GM18502 (cell line): ENCODE data around the gene ESPNL.

Experiments
- ATAC-seq: cut with Tn5 transposase; IDR thresholded peaks from one replicate; pipeline ENCODE4 v1.9.1; 2021; ENCODE audit warnings: mild to moderate bottlenecking; ENCODE audit not compliant: unreplicated experiment, poor library complexity

The ESPNL gene

GRCh38 chr2:238155051-238155760, 55.1 kb downstream of the ESPNL start:
- no peak for ATAC-seq

GRCh38 chr2:238155761-238156694, 55.9 kb downstream of the ESPNL start:
- ATAC-seq, result no peak

- no peak for ATAC-seq
Observed at GRCh38 chr2:238157506-238158017, 57.4 kb downstream of the ESPNL start.

GRCh38 chr2:238158018-238158508, 57.9 kb downstream of the ESPNL start:
- ATAC-seq, result no peak

DNA sequence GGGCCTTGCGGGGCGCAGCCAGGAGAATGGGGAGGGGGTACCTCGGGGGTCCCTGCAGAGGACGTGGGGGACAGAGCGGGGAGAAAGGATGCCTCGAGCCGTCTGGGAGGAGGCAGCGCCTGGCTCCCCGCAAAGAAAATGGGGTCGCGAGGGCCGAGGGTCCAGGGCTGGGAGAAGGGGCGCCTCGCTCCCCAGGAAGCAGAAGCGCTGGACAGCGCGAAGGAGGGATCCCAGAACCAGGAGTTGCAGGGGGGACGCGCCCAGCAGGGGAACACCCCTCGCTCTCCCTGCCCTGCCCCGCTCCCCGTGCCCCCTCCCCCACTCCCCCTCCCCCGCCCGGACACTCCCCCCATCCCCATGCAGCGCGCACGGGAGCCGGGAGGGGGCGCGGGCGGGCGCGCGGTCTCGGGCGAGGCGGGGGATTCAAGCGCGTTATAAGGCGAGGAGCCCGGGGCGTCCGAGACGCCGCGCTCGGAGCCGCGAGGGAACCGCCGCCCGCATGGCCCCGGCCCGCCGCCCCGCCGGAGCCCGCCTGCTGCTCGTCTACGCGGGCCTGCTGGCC, 58.5 kb downstream of the ESPNL start, which contains the start of gene ERFE:
TSS of gene ERFE (plus strand) at position 462 of the 562 bp plus-strand sequence. CDS start at position 500, 38 bp downstream.
- ATAC-seq, result no peak

DNA sequence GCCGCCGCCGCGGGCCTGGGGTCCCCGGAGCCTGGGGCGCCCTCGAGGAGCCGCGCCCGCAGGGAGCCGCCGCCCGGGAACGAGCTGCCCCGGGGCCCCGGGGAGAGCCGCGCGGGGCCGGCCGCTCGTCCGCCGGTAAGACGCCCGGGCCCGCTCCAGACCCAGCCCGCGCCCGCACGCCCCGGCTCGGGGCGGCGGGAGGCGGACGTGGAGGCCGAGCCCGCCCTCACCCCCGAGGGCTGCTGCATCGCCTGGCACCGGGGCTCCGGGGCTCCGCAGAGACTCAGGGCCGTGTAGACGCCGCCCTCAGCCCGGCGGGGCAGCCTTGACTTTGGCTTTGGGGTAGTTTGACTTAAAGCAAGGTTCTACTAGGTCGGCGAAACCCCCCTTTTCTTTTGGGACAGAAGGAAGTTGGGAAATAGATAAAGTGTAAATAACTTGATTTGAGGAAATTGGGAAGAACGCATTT, 59.0 kb downstream of the ESPNL start:
- ATAC-seq, result no peak

DNA sequence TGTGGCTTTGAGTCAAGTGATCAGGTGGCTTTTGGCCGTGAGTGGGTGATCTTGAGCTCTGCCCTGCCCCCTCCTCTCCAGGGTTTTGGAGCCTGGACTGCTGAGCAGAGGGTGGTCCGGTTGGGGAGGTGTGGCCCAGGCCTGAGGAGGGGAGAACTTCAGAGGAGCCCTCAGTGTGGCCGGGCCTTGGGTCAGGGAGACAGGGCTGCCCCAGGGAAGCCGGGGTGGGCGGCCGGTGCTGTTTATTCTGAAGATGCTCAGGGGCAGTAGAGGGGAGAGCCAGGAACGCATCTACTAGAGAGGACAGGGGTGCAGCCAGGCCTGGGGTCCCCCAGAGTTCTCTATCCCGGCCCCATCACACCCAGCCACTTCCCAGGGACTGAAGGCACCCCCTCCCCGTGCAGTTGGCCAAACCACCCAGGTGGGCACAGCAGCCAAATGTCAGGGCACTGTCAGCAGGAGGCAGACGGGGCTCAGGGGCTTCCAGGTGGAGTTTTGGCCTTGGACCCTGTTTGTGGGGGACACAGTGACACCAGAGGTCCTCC, 59.6 kb downstream of the ESPNL start:
- ATAC-seq, result no peak

- no peak for ATAC-seq
Observed at GRCh38 chr2:238160206-238161129, 60.3 kb downstream of the ESPNL start.

DNA sequence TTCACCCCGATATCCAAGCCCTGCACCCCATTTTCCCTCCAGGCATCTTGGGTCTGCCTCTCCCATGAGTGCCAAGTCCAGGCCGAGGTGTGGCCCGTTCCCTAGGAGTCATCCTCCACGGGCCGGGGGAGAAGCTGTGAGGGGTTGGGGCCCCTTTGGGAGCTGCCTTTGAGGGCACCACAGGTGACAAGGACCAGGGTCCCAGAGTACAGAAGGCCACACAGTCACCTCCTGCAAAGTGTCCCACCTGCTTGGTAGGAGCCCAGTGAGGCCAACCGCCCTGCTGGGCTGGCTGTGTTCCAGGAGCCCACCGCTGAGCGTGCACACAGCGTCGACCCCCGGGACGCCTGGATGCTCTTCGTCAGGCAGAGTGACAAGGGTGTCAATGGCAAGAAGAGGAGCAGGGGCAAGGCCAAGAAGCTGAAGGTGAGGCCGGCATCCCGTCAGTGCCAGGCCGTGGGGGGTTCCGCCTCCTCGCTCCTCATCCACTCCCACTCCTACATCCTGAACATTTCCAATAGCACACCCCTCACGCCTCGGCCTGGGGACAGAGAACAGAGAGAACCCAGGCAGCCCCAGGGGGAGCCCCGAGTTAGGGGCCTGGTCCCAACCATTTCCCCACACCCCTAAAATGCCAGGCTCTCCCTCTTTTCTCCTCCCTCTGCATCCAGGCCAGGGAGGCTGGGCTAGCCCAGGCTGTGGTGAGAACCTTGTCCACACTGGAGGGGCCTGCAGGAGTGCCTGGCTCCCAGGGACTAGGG, 61.3 kb downstream of the ESPNL start:
- ATAC-seq, result no peak

- no peak for ATAC-seq
Observed at GRCh38 chr2:238162251-238162845, 62.2 kb downstream of the ESPNL start.

- no peak for ATAC-seq
Observed at GRCh38 chr2:238162846-238163441, 62.8 kb downstream of the ESPNL start.

DNA sequence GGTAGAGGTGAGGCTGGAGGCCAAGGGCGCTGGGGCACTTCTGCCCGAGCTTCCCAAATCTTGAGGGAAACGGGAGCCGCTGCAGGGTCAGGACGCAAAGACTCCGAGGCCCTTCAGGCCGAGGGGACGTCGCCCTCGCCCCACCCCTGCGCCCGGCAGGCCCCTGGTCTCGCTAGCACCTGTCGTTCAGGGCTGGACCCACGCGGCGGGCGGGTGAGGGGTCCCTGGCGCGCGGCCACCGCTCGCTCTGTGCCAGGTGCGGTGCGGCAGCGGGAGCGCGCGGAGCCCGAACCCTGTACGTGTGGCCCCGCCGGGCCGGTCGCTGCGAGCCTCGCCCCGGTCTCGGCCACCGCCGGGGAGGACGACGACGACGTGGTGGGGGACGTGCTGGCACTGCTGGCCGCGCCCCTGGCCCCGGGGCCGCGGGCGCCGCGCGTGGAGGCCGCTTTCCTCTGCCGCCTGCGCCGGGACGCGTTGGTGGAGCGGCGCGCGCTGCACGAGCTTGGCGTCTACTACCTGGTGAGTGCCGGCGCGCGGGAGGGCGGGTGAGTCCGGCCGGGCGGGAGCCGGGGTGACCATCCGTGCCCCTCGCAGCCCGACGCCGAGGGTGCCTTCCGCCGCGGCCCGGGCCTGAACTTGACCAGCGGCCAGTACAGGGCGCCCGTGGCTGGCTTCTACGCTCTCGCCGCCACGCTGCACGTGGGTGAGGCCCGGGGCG, 63.5 kb downstream of the ESPNL start:
- no peak for ATAC-seq

GRCh38 chr2:238164906-238165287, 64.8 kb downstream of the ESPNL start:
- no peak for ATAC-seq

- no peak for ATAC-seq
Observed at GRCh38 chr2:238165288-238165921, 65.3 kb downstream of the ESPNL start.

DNA sequence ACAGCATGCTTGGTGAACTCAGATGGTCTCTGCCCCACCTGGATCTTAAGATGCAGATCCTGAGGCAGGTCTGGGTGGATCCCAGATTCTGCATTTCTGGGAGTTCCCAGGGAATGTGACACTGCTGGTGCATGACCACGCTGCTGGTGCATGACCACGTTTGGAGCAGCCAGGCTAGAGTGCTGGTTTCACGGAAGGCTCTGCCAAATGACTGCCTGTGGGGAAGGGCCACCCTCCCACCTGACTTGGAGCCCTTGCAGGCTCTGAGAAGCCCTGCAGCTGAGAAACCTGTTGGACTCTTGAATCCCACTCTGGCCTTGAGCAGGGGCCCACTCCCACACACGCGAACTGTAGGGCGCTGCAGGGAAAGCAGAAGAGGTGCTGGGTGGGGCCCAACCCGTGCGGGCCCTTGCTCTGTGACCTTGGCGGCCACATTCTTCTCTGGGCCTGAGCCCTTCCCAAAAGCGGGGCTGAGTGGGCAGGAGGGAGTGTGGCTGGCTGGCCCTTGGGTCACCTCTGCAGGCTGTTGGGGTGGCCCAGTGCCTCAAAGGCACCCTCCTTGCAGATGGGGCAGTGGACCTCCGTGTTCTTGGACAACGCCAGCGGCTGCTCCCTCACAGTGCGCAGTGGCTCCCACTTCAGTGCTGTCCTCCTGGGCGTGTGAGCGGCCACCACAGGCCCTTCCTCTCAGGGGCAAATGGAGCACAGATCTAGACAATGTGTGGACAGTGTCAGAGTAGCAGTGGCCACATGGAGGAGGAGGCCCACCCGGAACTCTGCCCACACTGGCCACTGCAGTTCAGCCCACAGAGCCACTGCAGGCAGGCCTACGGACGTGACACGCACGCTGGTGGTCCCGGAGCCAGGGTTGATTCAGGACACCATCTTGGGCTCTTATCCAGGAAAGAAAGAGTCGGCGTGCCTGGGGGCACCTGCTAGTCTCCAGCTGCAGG, 66.5 kb downstream of the ESPNL start:
- ATAC-seq, result no peak

DNA sequence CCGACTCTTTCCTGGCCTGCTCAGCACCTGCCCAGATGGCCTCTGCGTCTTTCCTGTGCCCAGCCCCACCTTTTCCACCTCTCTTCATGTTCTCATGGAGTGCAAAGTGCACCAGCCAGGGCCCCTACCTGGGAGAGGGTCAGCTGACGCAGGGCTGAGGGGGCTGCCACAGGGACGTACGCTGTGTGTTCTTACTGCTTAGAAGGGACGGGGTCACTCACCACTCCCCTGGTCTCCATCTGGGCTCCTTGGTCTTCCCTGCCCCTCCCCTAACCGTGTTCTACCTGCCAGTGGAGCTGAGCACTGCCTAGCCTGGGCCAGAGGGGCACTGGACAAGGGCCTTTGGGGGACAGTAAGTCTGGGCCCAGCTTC, 67.2 kb downstream of the ESPNL start:
- no peak for ATAC-seq
